B cell (primary cell): ENCODE data around the gene POLR3B. TPM values are rescaled to one million over a fixed set of nuclear protein-coding genes. Genes with fewer than 3 reads are reported as not detected.

Experiments
- ATAC-seq: fragments of 200-7000 bp; cut with Tn5 transposase; one replicate; pipeline ENCODE4 v1.10.0; 2021; ENCODE audit warnings: low read depth, mild to moderate bottlenecking, moderate number of reproducible peaks, moderate library complexity
- CTCF ChIA-PET: fragments of 350-600 bp; sonication (Branson Sonifier 250); formaldehyde crosslinking; loops from one replicate; lab custom pipeline; 2021; ENCODE audit warnings: antibody characterized with exemption, inconsistent platforms; lab: Charles Lee
- POLR2A ChIA-PET: fragments of 350-600 bp; sonication (Branson Sonifier 250); formaldehyde crosslinking; loops from one replicate; lab custom pipeline; 2021; ENCODE audit warnings: antibody characterized with exemption; lab: Charles Lee
- DNase-seq: peaks from one replicate; pipeline ENCODE4 v3.0.0; 2013
- H2AFZ ChIP-seq: 2 replicates; pipeline ENCODE4 v1.6.1; 2012; ENCODE audit warnings: mild to moderate bottlenecking, low read depth, low read length; ENCODE audit not compliant: insufficient read depth, poor library complexity, severe bottlenecking
- H3K27ac ChIP-seq, 2 donors: 1 replicate in 1 of 2; 2 replicates in 1 of 2; pipeline ENCODE4 v1.5.1; 2012 to 2013; ENCODE audit warnings: low read length in 2 of 2, mild to moderate bottlenecking in 2 of 2, moderate library complexity in 1 of 2
- H3K27me3 ChIP-seq, 4 experiments: fragments of 200-600 bp in 1 of 4; sonication (generic) in 1 of 4; replicated peaks in 1 of 4; 1 replicate in 2 of 4; 2 replicates in 2 of 4; pipeline versions ENCODE4 v1.6.1 to v1.7.0; 2013 to 2016; ENCODE audit warnings: low read length in 3 of 4, mild to moderate bottlenecking in 2 of 4, mixed read lengths in 1 of 4, moderate library complexity in 1 of 4; ENCODE audit not compliant: insufficient read depth in 4 of 4, control insufficient read depth in 3 of 4; ENCODE audit errors: control extremely low read depth in 1 of 4
- H3K36me3 ChIP-seq, 2 experiments: replicated peaks in 1 of 2; 1 replicate in 1 of 2; 2 replicates in 1 of 2; pipeline versions ENCODE4 v1.6.1 to v1.7.1; 2013; ENCODE audit warnings: low read length in 1 of 2; ENCODE audit not compliant: insufficient read depth in 2 of 2, control insufficient read depth in 1 of 2; ENCODE audit errors: control extremely low read depth in 1 of 2, extremely low read depth in 1 of 2
- H3K4me1 ChIP-seq, 2 donors: fragments of 200-600 bp in 1 of 2; sonication (generic) in 1 of 2; 1 replicate in 1 of 2; 2 replicates in 1 of 2; pipeline versions ENCODE4 v1.5.1 to v1.6.1; 2013 to 2017; ENCODE audit warnings: low read length in 2 of 2; ENCODE audit not compliant: control insufficient read depth in 2 of 2, insufficient read depth in 2 of 2
- H3K4me2 ChIP-seq: replicated peaks from 2 replicates; pipeline ENCODE3; 2012; ENCODE audit warnings: mild to moderate bottlenecking, low read depth, low read length; ENCODE audit not compliant: poor library complexity, severe bottlenecking
- H3K4me3 ChIP-seq, 5 experiments: fragments of 200-600 bp in 1 of 5; sonication (generic) in 1 of 5; 1 replicate in 3 of 5; 2 replicates in 2 of 5; pipeline versions ENCODE4 v1.5.1 to v1.7.0; 2011 to 2016; ENCODE audit warnings: low read length in 4 of 5, mild to moderate bottlenecking in 4 of 5, low read depth in 2 of 5, control low read depth in 1 of 5, moderate library complexity in 1 of 5; ENCODE audit not compliant: insufficient read depth in 1 of 5; ENCODE audit errors: control extremely low read depth in 1 of 5, extremely low read depth in 1 of 5
- H3K79me2 ChIP-seq: fragments of 200-600 bp; sonication (generic); one replicate; pipeline ENCODE4 v1.6.0; 2016; ENCODE audit warnings: low read length; ENCODE audit not compliant: control insufficient read depth, insufficient read depth
- H3K9ac ChIP-seq: fragments of 200-600 bp; sonication (generic); 2 replicates; pipeline ENCODE4 v1.6.1; 2017; ENCODE audit warnings: mild to moderate bottlenecking, low read length, moderate library complexity
- H3K9me3 ChIP-seq, 3 donors: one replicate each; pipeline versions ENCODE4 v1.6.1 to v1.7.1; 2013; ENCODE audit warnings: low read length in 2 of 3; ENCODE audit not compliant: control insufficient read depth in 2 of 3, insufficient read depth in 1 of 3; ENCODE audit errors: control extremely low read depth in 1 of 3
- H4K20me1 ChIP-seq: 2 replicates; pipeline ENCODE4 v1.6.0; 2012; ENCODE audit warnings: mild to moderate bottlenecking, low read length; ENCODE audit not compliant: insufficient read depth, control insufficient read depth, poor library complexity, severe bottlenecking
- H3K27ac Mint-ChIP-seq: one replicate; pipeline ENCODE4 v1.8.0; 2021; ENCODE audit warnings: mixed read lengths
- H3K27me3 Mint-ChIP-seq: one replicate; pipeline ENCODE4 v1.8.0; 2021; ENCODE audit warnings: mixed read lengths
- H3K4me1 Mint-ChIP-seq: one replicate; pipeline ENCODE4 v1.8.0; 2021; ENCODE audit warnings: mixed read lengths
- H3K4me3 Mint-ChIP-seq: one replicate; pipeline ENCODE4 v1.8.0; 2021; ENCODE audit warnings: mixed read lengths
- H3K9me3 Mint-ChIP-seq: one replicate; pipeline ENCODE4 v1.8.0; 2022; ENCODE audit warnings: mixed read lengths; ENCODE audit not compliant: insufficient read depth
- CTCF ChIP-seq: fragments of 200-600 bp; IDR thresholded peaks from one replicate; pipeline ENCODE4 v1.8.0; 2022; ENCODE audit warnings: antibody characterized with exemption, mild to moderate bottlenecking
- EZH2 ChIP-seq: IDR thresholded peaks from 2 replicates; pipeline ENCODE4 v1.6.1; 2012; ENCODE audit warnings: borderline replicate concordance, low read depth, mild to moderate bottlenecking, moderate library complexity, low read length; ENCODE audit not compliant: insufficient read depth, poor library complexity, severe bottlenecking
- WGBS: methylation state at CpG from one replicate; pipeline ENCODE4 v1.1.5; 2013; ENCODE audit warnings: missing lambda C conversion rate; ENCODE audit not compliant: insufficient coverage; 5-methylcytosine and 5-hydroxymethylcytosine counted together
- intact Hi-C: fragments of 100-400 bp; cut with micrococcal nuclease; formaldehyde crosslinking; loops from one replicate; pipeline ENCODE4 v1.10.0; 2022
- polyA plus RNA-seq: library from polyadenylated mRNA; depleted of rRNA; stranded (reverse); fragments of >200 nt; gene quantifications from 2 replicates; pipeline ENCODE4 v1.2.3, GENCODE V29; 2012
- total RNA-seq, 2 donors: library from RNA; stranded (reverse); fragments of 120-200 nt in 1 of 2; gene quantifications; 1 replicate in 1 of 2; 2 replicates in 1 of 2; pipeline versions ENCODE4 v1.2.3 to v1.2.4, GENCODE V29; 2013 to 2022

The POLR3B gene
- total and polyA plus RNA-seq, 2 donors (not counting 1 experiment from before 2014, with no cell fraction given) = 1.3 to 9.7 TPM

DNA sequence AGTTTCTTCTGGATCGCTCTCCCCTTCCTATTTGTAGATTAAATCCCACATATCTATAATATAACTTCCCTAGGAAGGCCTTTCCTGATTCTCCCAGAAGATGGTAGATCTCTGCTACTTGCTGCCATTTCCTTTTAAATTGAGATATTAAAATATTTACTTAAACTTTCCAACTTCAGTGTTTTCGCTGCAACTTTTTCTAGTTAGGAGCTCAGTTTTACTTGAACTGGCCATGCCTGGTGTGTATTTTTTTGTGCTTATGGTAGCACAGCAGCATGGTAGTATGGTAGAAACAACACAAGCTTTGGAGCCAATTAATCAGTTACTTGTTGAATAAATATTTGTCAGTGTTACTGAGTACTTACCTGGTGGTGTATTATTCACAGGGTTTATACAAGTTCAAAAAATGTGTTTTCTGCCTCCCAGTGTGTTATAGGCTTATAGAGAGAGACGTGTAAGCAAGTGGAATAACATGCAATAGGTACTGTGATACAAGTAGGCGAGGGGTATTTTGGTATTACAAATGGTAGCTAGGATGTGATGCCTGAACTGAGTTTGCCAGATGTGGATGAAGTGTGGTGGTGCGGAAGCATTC is 2.9 kb downstream of the POLR3B start:
- CTCF ChIA-PET = interaction anchor here (1.3 kb wide), 1 partner anchor 133 kb away, joined by 3 read pairs; no protein-coding TSS in a partner anchor
- H4K20me1 ChIP-seq = no peaks in the 10 kb centered on the region
- H3K27me3 Mint-ChIP-seq = no peaks in the 10 kb centered on the region
- no peaks in the 10 kb centered on the region for H3K9me3 Mint-ChIP-seq
- intact Hi-C loops = no loop called here
- POLR2A ChIA-PET = no interaction called here
- H3K27ac ChIP-seq = no peak overlapping the region
- H3K4me3 Mint-ChIP-seq = no peak overlapping the region
- H3K4me2 ChIP-seq = no peak overlapping the region
- peaks cover 11 to 12% of the 10 kb centered on the region in 2 donors for H3K4me1 ChIP-seq
- ATAC-seq = no peak
- no peaks in the 10 kb centered on the region for H3K36me3 ChIP-seq
- no peak overlapping the region for H3K4me3 ChIP-seq
- DNase-seq = no peak
- no peak for TF ChIP-seq CTCF
- no peak for TF ChIP-seq EZH2
- WGBS = 100% methylated on average over 3 of the region's 5 CpGs
- H2AFZ ChIP-seq = no peak overlapping the region
- H3K9me3 ChIP-seq = no peaks in the 10 kb centered on the region
- peaks cover 16% of the 10 kb centered on the region for H3K4me1 Mint-ChIP-seq
- no peak overlapping the region for H3K9ac ChIP-seq
- H3K27me3 ChIP-seq = no peaks in the 10 kb centered on the region
- peaks cover 23% of the 10 kb centered on the region for H3K79me2 ChIP-seq
- H3K27ac Mint-ChIP-seq = no peak overlapping the region

DNA sequence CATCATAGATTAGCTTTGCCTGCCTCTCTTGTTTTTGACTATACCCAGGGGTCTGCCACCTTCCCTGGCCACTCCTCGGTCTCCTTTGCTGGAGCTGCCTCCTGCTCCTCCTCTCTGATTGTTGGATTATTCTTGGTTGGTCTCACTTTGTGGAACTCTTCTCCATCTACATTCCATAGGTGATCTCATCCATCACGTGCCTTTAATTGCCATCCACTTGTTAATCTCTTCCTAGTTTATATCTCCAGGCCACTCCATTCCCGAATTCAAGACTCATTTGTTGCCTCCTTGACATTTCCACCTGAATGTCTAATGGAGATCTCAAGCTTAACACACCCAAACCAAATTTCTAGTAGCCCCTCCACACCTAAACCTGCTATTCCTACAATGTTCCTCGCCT is 5.4 kb downstream of the POLR3B start:
- Mint-ChIP-seq H3K27ac (no peak overlapping the region), H3K27me3 (no peaks in the 10 kb centered on the region), H3K9me3 (no peaks in the 10 kb centered on the region), H3K4me3 (no peak overlapping the region), H3K4me1 (peaks cover 10% of the 10 kb centered on the region)
- intact Hi-C loops = no loop called here
- TF ChIP-seq EZH2 (no peak), CTCF (no peak)
- no peak overlapping the region for H2AFZ ChIP-seq
- no peaks in the 10 kb centered on the region for H3K27me3 ChIP-seq
- ChIA-PET POLR2A (no interaction called here), CTCF (interaction anchor here (1.0 kb wide), 1 partner anchor 139 kb away, joined by 3 read pairs; no protein-coding TSS in a partner anchor)
- H3K27ac ChIP-seq = no peak overlapping the region
- H3K9me3 ChIP-seq = no peaks in the 10 kb centered on the region
- H3K4me2 ChIP-seq = no peak overlapping the region
- no peak overlapping the region for H3K9ac ChIP-seq
- H3K36me3 ChIP-seq = peaks cover 0 to 2% of the 10 kb centered on the region in 2 experiments
- H4K20me1 ChIP-seq = no peaks in the 10 kb centered on the region
- peaks cover 23% of the 10 kb centered on the region for H3K79me2 ChIP-seq
- DNase-seq = no peak
- 100% methylated on average over 3 of the region's 4 CpGs for WGBS
- peaks cover 6 to 7% of the 10 kb centered on the region in 2 donors for H3K4me1 ChIP-seq
- no peak overlapping the region for H3K4me3 ChIP-seq
- ATAC-seq = no peak
